Astrocyte (in vitro differentiated cells and primary cell): ENCODE results near the gene DGKH. TPM values are rescaled to one million over a fixed set of nuclear protein-coding genes. Genes with fewer than 3 reads are reported as not detected.

Source experiments
- DNase-seq: peaks from one replicate; pipeline ENCODE4 v3.0.0-alpha.2; 2010; ENCODE audit warnings: low read depth
- FAIRE-seq: peaks from 2 replicates; lab custom pipeline; 2011; peaks lifted over from hg19 to GRCh38; lab: Jason Lieb, UNC
- H2AFZ ChIP-seq: 2 replicates; pipeline ENCODE4 v1.6.0; 2012; ENCODE audit warnings: low read depth, low read length, inconsistent platforms
- H3K27ac ChIP-seq: 2 replicates; pipeline ENCODE4 v1.5.1; 2011; ENCODE audit warnings: low read depth, low read length, inconsistent platforms
- H3K27me3 ChIP-seq: 2 replicates; pipeline ENCODE4 v1.6.0; 2011; ENCODE audit warnings: low read length, inconsistent platforms; ENCODE audit not compliant: insufficient read depth
- H3K36me3 ChIP-seq: 2 replicates; pipeline ENCODE4 v1.5.1; 2011; ENCODE audit warnings: low read length, inconsistent platforms; ENCODE audit not compliant: insufficient read depth
- H3K4me1 ChIP-seq: 2 replicates; pipeline ENCODE4 v1.5.1; 2011; ENCODE audit warnings: low read length, inconsistent platforms; ENCODE audit not compliant: insufficient read depth
- H3K4me2 ChIP-seq: 2 replicates; pipeline ENCODE4 v1.6.0; 2012; ENCODE audit warnings: low read length, inconsistent platforms
- H3K4me3 ChIP-seq: 2 replicates; pipeline ENCODE4 v1.5.1; 2011; ENCODE audit warnings: low read depth, mild to moderate bottlenecking, low read length, inconsistent platforms; ENCODE audit not compliant: insufficient read depth
- H3K79me2 ChIP-seq: 2 replicates; pipeline ENCODE4 v1.6.0; 2012; ENCODE audit warnings: mild to moderate bottlenecking, low read length, inconsistent platforms; ENCODE audit not compliant: insufficient read depth
- H3K9ac ChIP-seq: 2 replicates; pipeline ENCODE4 v1.6.0; 2012; ENCODE audit warnings: mild to moderate bottlenecking, low read length, inconsistent platforms
- H3K9me3 ChIP-seq: 2 replicates; pipeline ENCODE4 v1.5.1; 2012; ENCODE audit warnings: low read depth, mild to moderate bottlenecking, low read length, inconsistent platforms; ENCODE audit not compliant: insufficient read depth
- H4K20me1 ChIP-seq: 2 replicates; pipeline ENCODE4 v1.6.0; 2012; ENCODE audit warnings: low read length, inconsistent platforms; ENCODE audit not compliant: insufficient read depth
- H3K27ac Mint-ChIP-seq: one replicate; pipeline ENCODE4 v1.8.0; 2021; ENCODE audit warnings: mild to moderate bottlenecking, mixed read lengths; ENCODE audit not compliant: unreplicated experiment
- H3K27me3 Mint-ChIP-seq: one replicate; pipeline ENCODE4 v1.8.0; 2021; ENCODE audit warnings: low read depth, mixed read lengths; ENCODE audit not compliant: unreplicated experiment
- H3K36me3 Mint-ChIP-seq: one replicate; pipeline ENCODE4 v1.8.0; 2021; ENCODE audit warnings: low read depth, mixed read lengths; ENCODE audit not compliant: unreplicated experiment
- H3K4me1 Mint-ChIP-seq: one replicate; pipeline ENCODE4 v1.8.0; 2021; ENCODE audit warnings: low read depth, mixed read lengths; ENCODE audit not compliant: unreplicated experiment
- H3K4me3 Mint-ChIP-seq: one replicate; pipeline ENCODE4 v1.8.0; 2021; ENCODE audit warnings: mild to moderate bottlenecking, moderate library complexity, mixed read lengths; ENCODE audit not compliant: unreplicated experiment
- H3K9me3 Mint-ChIP-seq: one replicate; pipeline ENCODE4 v1.8.0; 2021; ENCODE audit warnings: mild to moderate bottlenecking, mixed read lengths; ENCODE audit not compliant: unreplicated experiment
- CTCF ChIP-seq: IDR thresholded peaks from 2 replicates; pipeline ENCODE4 v1.5.1; 2011; ENCODE audit warnings: low read depth, mild to moderate bottlenecking, inconsistent platforms, low read length, moderate library complexity; ENCODE audit not compliant: insufficient read depth
- EZH2 ChIP-seq: IDR thresholded peaks from 2 replicates; pipeline ENCODE4 v1.6.1; 2012; ENCODE audit warnings: mild to moderate bottlenecking, low read length, inconsistent platforms; ENCODE audit not compliant: insufficient read depth
- total RNA-seq: library from RNA; stranded (reverse); gene quantifications from 2 replicates; pipeline ENCODE4 v1.2.1, GENCODE V29; 2021

DGKH gene
- total RNA-seq, 1 donor from 2014 or later: 16.4 TPM

GRCh38 chr13:42189061-42189460 is 140.6 kb downstream of the DGKH start:
- H3K27me3 ChIP-seq: no peaks in the 10 kb centered on the region
- no peaks in the 10 kb centered on the region for H3K9me3 Mint-ChIP-seq
- no peak overlapping the region for H3K4me2 ChIP-seq
- no peak for FAIRE-seq
- H3K27ac ChIP-seq: no peak overlapping the region
- TF ChIP-seq EZH2 (no peak), CTCF (no peak)
- no peaks in the 10 kb centered on the region for H3K4me1 Mint-ChIP-seq
- peaks cover 24% of the 10 kb centered on the region for H3K36me3 ChIP-seq
- H2AFZ ChIP-seq: no peak overlapping the region
- no peaks in the 10 kb centered on the region for H3K79me2 ChIP-seq
- no peak overlapping the region for H3K9ac ChIP-seq
- peaks cover 9% of the 10 kb centered on the region for H3K36me3 Mint-ChIP-seq
- DNase-seq: no peak
- no peaks in the 10 kb centered on the region for H3K27me3 Mint-ChIP-seq
- no peak overlapping the region for H3K27ac Mint-ChIP-seq
- no peak overlapping the region for H3K4me3 ChIP-seq
- H3K9me3 ChIP-seq: no peaks in the 10 kb centered on the region
- no peaks in the 10 kb centered on the region for H3K4me1 ChIP-seq
- H4K20me1 ChIP-seq: no peaks in the 10 kb centered on the region
- no peak overlapping the region for H3K4me3 Mint-ChIP-seq

GRCh38 chr13:42190529-42190928 is 142.1 kb downstream of the DGKH start:
- no peak overlapping the region for H3K4me3 Mint-ChIP-seq
- Histone ChIP-seq H3K27me3 (no peaks in the 10 kb centered on the region), H3K4me3 (no peak overlapping the region), H3K27ac (no peak overlapping the region), H3K4me2 (no peak overlapping the region), H4K20me1 (no peaks in the 10 kb centered on the region), H3K9ac (no peak overlapping the region), H3K79me2 (no peaks in the 10 kb centered on the region), H3K9me3 (no peaks in the 10 kb centered on the region), H2AFZ (no peak overlapping the region), H3K4me1 (no peaks in the 10 kb centered on the region), H3K36me3 (peaks cover 27% of the 10 kb centered on the region)
- H3K9me3 Mint-ChIP-seq: no peaks in the 10 kb centered on the region
- H3K27ac Mint-ChIP-seq: no peak overlapping the region
- TF ChIP-seq CTCF (no peak), EZH2 (no peak)
- H3K4me1 Mint-ChIP-seq: no peaks in the 10 kb centered on the region
- DNase-seq: no peak
- H3K27me3 Mint-ChIP-seq: no peaks in the 10 kb centered on the region
- H3K36me3 Mint-ChIP-seq: peaks cover 12% of the 10 kb centered on the region
- FAIRE-seq: no peak

GRCh38 chr13:42211704-42212464 is 163.4 kb downstream of the DGKH start:
- FAIRE-seq (no peak), DNase-seq (peak; percentile 16)
- Histone ChIP-seq H3K9me3 (no peaks in the 10 kb centered on the region), H3K4me2 (no peak overlapping the region), H4K20me1 (no peaks in the 10 kb centered on the region), H3K4me3 (no peak overlapping the region), H3K27me3 (no peaks in the 10 kb centered on the region), H3K9ac (no peak overlapping the region), H3K79me2 (no peaks in the 10 kb centered on the region), H3K4me1 (no peaks in the 10 kb centered on the region), H2AFZ (no peak overlapping the region), H3K36me3 (peaks cover 14% of the 10 kb centered on the region), H3K27ac (no peak overlapping the region)
- TF ChIP-seq EZH2: no peak
- TF ChIP-seq CTCF: no peak
- no peaks in the 10 kb centered on the region for H3K4me1 Mint-ChIP-seq
- H3K27ac Mint-ChIP-seq: no peak overlapping the region
- H3K27me3 Mint-ChIP-seq: no peaks in the 10 kb centered on the region
- peaks cover 10% of the 10 kb centered on the region for H3K9me3 Mint-ChIP-seq
- no peak overlapping the region for H3K4me3 Mint-ChIP-seq
- H3K36me3 Mint-ChIP-seq: peaks cover 23% of the 10 kb centered on the region
